ENCODE data around the gene EPB41L4B. TPM values are rescaled to one million over a fixed set of nuclear protein-coding genes. Genes with fewer than 3 reads are reported as not detected.

Gene EPB41L4B
- total RNA-seq, 2 donors from 2014 or later, result 6.4 to 6.6 TPM

- H3K4me1 Mint-ChIP-seq, result peaks cover 4% of the 10 kb centered on the region
- H3K36me3 Mint-ChIP-seq (ENCODE audit: low read depth), result no peaks in the 10 kb centered on the region
- no peak overlapping the region for H3K27ac Mint-ChIP-seq
- no peaks in the 10 kb centered on the region for H3K9me3 ChIP-seq (ENCODE audit: control insufficient read depth, low read length)
- peaks cover 4% of the 10 kb centered on the region for H3K4me1 ChIP-seq (ENCODE audit: control insufficient read depth, insufficient read depth, low read length)
- TF ChIP-seq CTCF (conservative IDR thresholded peaks at IDR 0.05), result peak; percentile 71
- WGBS, 2 experiments (ENCODE audit: insufficient coverage in 1 of 2, insufficient read length in 1 of 2), result 83% methylated on average over 2 of the region's 2 CpGs; no CpG with 5 or more reads in 1 of the 2 experiments
- no peak overlapping the region for H3K4me3 Mint-ChIP-seq
- peaks cover 6% of the 10 kb centered on the region for H3K27me3 Mint-ChIP-seq (ENCODE audit: insufficient read depth)
- peak; percentile 85 for DNase-seq
- no peak overlapping the region for H3K27ac ChIP-seq (ENCODE audit: low read depth, low read length)
- H3K27me3 ChIP-seq (ENCODE audit: control insufficient read depth, insufficient read depth, low read length, poor library complexity, severe bottlenecking), result no peaks in the 10 kb centered on the region
- no peak overlapping the region for H3K9ac ChIP-seq (ENCODE audit: extremely low read depth, low read length, poor library complexity, severe bottlenecking)
- no peaks in the 10 kb centered on the region for H3K9me3 Mint-ChIP-seq
- H3K4me3 ChIP-seq (ENCODE audit: low read length), result no peak overlapping the region
- H3K36me3 ChIP-seq (ENCODE audit: control insufficient read depth, insufficient read depth, low read length), result no peaks in the 10 kb centered on the region
These were observed 114.2 kb downstream of the EPB41L4B start for GRCh38 chr9:109206670-109207069.

- H3K9ac ChIP-seq (ENCODE audit: extremely low read depth, low read length, poor library complexity, severe bottlenecking), result no peak overlapping the region
- no peaks in the 10 kb centered on the region for H3K9me3 ChIP-seq (ENCODE audit: control insufficient read depth, low read length)
- Mint-ChIP-seq H3K4me3 (no peak overlapping the region), H3K36me3 (ENCODE audit: low read depth) (no peaks in the 10 kb centered on the region), H3K27ac (no peak overlapping the region), H3K27me3 (ENCODE audit: insufficient read depth) (peaks cover 6% of the 10 kb centered on the region), H3K9me3 (no peaks in the 10 kb centered on the region), H3K4me1 (peaks cover 4% of the 10 kb centered on the region)
- peak; percentile 56 for TF ChIP-seq CTCF (conservative IDR thresholded peaks at IDR 0.05)
- WGBS, 2 experiments (ENCODE audit: insufficient coverage in 1 of 2, insufficient read length in 1 of 2), result 83 to 92% methylated on average over 1 of the region's 1 CpG
- no peak overlapping the region for H3K4me3 ChIP-seq (ENCODE audit: low read length)
- no peak overlapping the region for H3K27ac ChIP-seq (ENCODE audit: low read depth, low read length)
- no peak for DNase-seq
- H3K4me1 ChIP-seq (ENCODE audit: control insufficient read depth, insufficient read depth, low read length), result peaks cover 4% of the 10 kb centered on the region
- H3K27me3 ChIP-seq (ENCODE audit: control insufficient read depth, insufficient read depth, low read length, poor library complexity, severe bottlenecking), result no peaks in the 10 kb centered on the region
- no peaks in the 10 kb centered on the region for H3K36me3 ChIP-seq (ENCODE audit: control insufficient read depth, insufficient read depth, low read length)
These were observed 115.3 kb downstream of the EPB41L4B start for GRCh38 chr9:109205526-109205925.

- H3K4me1 ChIP-seq (ENCODE audit: control insufficient read depth, insufficient read depth, low read length), result peaks cover 4% of the 10 kb centered on the region
- no peaks in the 10 kb centered on the region for H3K36me3 Mint-ChIP-seq (ENCODE audit: low read depth)
- no peak overlapping the region for H3K27ac Mint-ChIP-seq
- no peaks in the 10 kb centered on the region for H3K9me3 ChIP-seq (ENCODE audit: control insufficient read depth, low read length)
- peaks cover 9% of the 10 kb centered on the region for H3K27me3 Mint-ChIP-seq (ENCODE audit: insufficient read depth)
- H3K4me3 Mint-ChIP-seq, result no peak overlapping the region
- no peak for TF ChIP-seq CTCF (conservative IDR thresholded peaks at IDR 0.05)
- H3K9me3 Mint-ChIP-seq, result no peaks in the 10 kb centered on the region
- no peak overlapping the region for H3K4me3 ChIP-seq (ENCODE audit: low read length)
- H3K4me1 Mint-ChIP-seq, result peaks cover 4% of the 10 kb centered on the region
- no peak overlapping the region for H3K9ac ChIP-seq (ENCODE audit: extremely low read depth, low read length, poor library complexity, severe bottlenecking)
- DNase-seq, result no peak
- H3K27ac ChIP-seq (ENCODE audit: low read depth, low read length), result no peak overlapping the region
- 84 to 91% methylated on average over 2 to 4 of the region's 4 CpGs for WGBS, 2 experiments (ENCODE audit: insufficient coverage in 1 of 2, insufficient read length in 1 of 2)
- no peaks in the 10 kb centered on the region for H3K27me3 ChIP-seq (ENCODE audit: control insufficient read depth, insufficient read depth, low read length, poor library complexity, severe bottlenecking)
- no peaks in the 10 kb centered on the region for H3K36me3 ChIP-seq (ENCODE audit: control insufficient read depth, insufficient read depth, low read length)
These were observed 117.0 kb downstream of the EPB41L4B start for GRCh38 chr9:109203761-109204360.
